ENCODE measurements around the gene ZNF280C. TPM values are rescaled to one million over a fixed set of nuclear protein-coding genes. Genes with fewer than 3 reads are reported as not detected.

Gene ZNF280C
- total RNA-seq, 4 donors from 2014 or later: 1.8 to 12.4 (median 4.1) TPM

DNA sequence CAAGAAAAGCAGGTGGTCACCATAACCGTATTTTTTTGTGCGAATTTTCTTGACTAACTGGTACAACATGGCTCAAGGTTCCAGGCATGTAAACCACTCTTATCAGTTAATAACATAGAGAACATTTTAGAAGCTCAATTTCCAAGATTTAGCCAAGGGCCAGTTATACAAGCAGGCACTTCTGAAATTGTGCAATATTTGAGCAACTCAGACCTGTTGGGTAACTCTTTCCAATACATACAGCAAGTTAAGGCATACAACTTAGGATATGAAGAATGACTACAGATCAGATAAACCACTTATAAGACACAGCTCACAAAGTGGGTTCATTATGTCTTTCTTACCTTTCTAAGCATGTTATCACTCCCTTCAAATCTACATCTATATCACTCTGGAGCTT is 43.9 kb downstream of the ZNF280C start:
- Histone ChIP-seq H3K4me1 (no peaks in the 10 kb centered on the region), H3K27ac (no peak overlapping the region), H3K27me3 (no peaks in the 10 kb centered on the region), H3K36me3 (no peaks in the 10 kb centered on the region), H3K9me3 (no peaks in the 10 kb centered on the region), H3K4me3 (no peak overlapping the region)
- TF ChIP-seq POLR2A (IDR thresholded peaks at IDR 0.05): no peak
- TF ChIP-seq, protein P1, sequence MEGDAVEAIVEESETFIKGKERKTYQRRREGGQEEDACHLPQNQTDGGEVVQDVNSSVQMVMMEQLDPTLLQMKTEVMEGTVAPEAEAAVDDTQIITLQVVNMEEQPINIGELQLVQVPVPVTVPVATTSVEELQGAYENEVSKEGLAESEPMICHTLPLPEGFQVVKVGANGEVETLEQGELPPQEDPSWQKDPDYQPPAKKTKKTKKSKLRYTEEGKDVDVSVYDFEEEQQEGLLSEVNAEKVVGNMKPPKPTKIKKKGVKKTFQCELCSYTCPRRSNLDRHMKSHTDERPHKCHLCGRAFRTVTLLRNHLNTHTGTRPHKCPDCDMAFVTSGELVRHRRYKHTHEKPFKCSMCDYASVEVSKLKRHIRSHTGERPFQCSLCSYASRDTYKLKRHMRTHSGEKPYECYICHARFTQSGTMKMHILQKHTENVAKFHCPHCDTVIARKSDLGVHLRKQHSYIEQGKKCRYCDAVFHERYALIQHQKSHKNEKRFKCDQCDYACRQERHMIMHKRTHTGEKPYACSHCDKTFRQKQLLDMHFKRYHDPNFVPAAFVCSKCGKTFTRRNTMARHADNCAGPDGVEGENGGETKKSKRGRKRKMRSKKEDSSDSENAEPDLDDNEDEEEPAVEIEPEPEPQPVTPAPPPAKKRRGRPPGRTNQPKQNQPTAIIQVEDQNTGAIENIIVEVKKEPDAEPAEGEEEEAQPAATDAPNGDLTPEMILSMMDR (IDR thresholded peaks at IDR 0.05): no peak
- DNase-seq: no peak

GRCh38 chrX:130216320-130216719 is 52.4 kb downstream of the ZNF280C start:
- Histone ChIP-seq H3K27me3 (no peaks in the 10 kb centered on the region), H3K27ac (no peak overlapping the region), H3K36me3 (no peaks in the 10 kb centered on the region), H3K4me1 (no peaks in the 10 kb centered on the region), H3K9me3 (no peaks in the 10 kb centered on the region), H3K4me3 (no peak overlapping the region)
- DNase-seq: no peak
- TF ChIP-seq, protein P1 (IDR thresholded peaks at IDR 0.05): no peak
- no peak for TF ChIP-seq POLR2A (IDR thresholded peaks at IDR 0.05)

DNA sequence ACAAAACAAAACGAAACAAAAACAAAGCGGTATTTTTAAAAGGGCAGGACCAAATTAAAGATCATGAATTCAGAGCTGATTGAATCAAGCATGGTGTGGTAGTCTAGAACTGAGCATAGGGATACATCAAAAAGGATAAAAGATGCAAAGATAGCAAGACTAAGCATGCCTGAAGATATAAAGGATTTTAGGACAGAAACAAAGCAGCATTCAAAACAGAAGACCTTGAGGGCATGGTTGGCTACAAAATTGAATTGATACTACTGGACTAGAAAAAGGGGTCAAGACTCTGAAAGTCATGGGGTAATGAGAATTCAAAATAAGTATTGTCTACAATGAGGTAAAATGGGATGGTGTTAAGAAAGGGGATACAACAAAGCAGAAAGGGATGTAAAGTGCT is 55.3 kb downstream of the ZNF280C start:
- Histone ChIP-seq H3K4me3 (no peak overlapping the region), H3K4me1 (no peaks in the 10 kb centered on the region), H3K27me3 (no peaks in the 10 kb centered on the region), H3K9me3 (no peaks in the 10 kb centered on the region), H3K27ac (no peak overlapping the region), H3K36me3 (no peaks in the 10 kb centered on the region)
- DNase-seq: no peak
- TF ChIP-seq, protein P1 (IDR thresholded peaks at IDR 0.05): no peak
- TF ChIP-seq POLR2A (IDR thresholded peaks at IDR 0.05): no peak

DNA sequence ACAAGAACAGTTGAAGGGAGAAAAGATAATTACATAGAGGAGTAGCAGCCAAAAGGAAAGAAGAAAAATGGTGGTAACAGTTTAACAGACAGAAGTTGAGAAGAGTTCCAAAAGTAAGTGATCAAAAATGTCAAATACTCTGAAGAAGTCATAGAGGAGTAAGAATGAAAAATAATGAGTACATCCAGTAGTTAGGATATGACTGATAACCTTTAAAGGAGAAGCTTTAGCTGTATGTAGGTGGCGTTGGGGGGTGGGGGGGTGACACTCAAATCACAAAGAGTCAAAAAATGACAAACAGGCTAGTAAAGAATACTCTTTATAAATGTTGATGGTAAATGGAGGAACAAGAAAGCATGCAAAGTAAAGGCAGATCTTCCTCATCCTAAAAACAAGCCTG is 56.3 kb downstream of the ZNF280C start:
- Histone ChIP-seq H3K36me3 (no peaks in the 10 kb centered on the region), H3K27ac (no peak overlapping the region), H3K4me3 (no peak overlapping the region), H3K9me3 (no peaks in the 10 kb centered on the region), H3K4me1 (no peaks in the 10 kb centered on the region), H3K27me3 (no peaks in the 10 kb centered on the region)
- TF ChIP-seq POLR2A (IDR thresholded peaks at IDR 0.05): no peak
- TF ChIP-seq, protein P1 (IDR thresholded peaks at IDR 0.05): no peak
- no peak for DNase-seq

DNA sequence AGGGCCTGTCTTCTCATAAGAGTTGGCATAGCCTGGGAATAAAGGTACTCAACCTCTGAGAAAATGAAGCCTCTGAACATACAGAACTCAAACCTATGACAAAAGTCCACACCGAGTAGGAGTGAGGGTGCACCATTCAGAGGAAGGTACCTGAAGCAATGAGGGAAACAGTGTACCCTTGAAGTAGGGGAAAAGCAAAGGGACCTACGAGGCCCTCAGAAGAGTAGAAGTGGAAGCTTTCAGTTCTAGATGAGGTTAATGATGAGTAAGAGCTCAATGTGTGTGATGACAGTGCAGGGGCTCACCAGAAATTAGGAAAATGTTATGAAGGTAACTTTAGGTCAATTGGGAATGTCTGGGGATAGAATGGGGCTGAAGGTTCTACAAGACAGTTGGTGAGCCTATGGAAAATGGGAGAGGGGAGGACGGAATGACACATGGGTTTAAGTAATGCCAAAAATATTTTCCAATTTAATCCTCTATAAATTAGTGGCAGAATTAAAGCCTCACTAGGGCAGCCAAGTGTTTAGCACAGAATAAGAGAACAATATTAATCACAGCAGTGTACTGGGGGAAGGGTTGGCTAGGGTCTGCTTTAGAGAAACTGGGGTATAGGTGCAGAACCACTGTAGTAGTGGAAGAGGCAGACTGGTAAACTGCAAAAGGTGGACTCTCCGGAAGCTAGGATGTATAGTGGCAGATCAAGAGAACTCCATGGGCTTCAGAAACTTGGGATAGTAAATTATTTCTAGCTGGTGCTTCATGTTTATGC is 57.1 kb downstream of the ZNF280C start:
- TF ChIP-seq, protein P1 (IDR thresholded peaks at IDR 0.05): no peak
- TF ChIP-seq POLR2A (IDR thresholded peaks at IDR 0.05): no peak
- no peak for DNase-seq
- Histone ChIP-seq H3K27me3 (no peaks in the 10 kb centered on the region), H3K9me3 (no peaks in the 10 kb centered on the region), H3K27ac (no peak overlapping the region), H3K36me3 (no peaks in the 10 kb centered on the region), H3K4me3 (no peak overlapping the region), H3K4me1 (no peaks in the 10 kb centered on the region)
